Pancreas (tissue), 10 donors: ENCODE measurements around the gene NDOR1. TPM values are rescaled to one million over a fixed set of nuclear protein-coding genes. Genes with fewer than 3 reads are reported as not detected.

ENCODE experiments used
- ATAC-seq, 4 donors: fragments of 200-7000 bp; cut with Tn5 transposase; one replicate each; pipeline versions ENCODE4 v1.8.0 to v1.9.1; 2020; ENCODE audit warnings: mild to moderate bottlenecking in 4 of 4, moderate library complexity in 4 of 4
- DNase-seq, 6 donors: peaks; one replicate each; pipeline ENCODE4 v3.0.0-alpha.2; 2020
- FAIRE-seq: peaks from 2 replicates; lab custom pipeline; 2012; peaks lifted over from hg19 to GRCh38; lab: Jason Lieb, UNC
- H3K27ac ChIP-seq, 4 donors: fragments of 200-600 bp; sonication (generic); 1 replicate in 3 of 4; 2 replicates in 1 of 4; pipeline versions ENCODE4 v1.5.0 to v1.8.0; 2020
- H3K27me3 ChIP-seq, 4 donors: fragments of 200-600 bp; one replicate each; pipeline ENCODE4 v1.8.0; 2021
- H3K36me3 ChIP-seq, 3 donors: fragments of 200-600 bp; sonication (generic) in 1 of 3; one replicate each; pipeline versions ENCODE4 v1.5.0 to v1.8.0; 2020 to 2021
- H3K4me1 ChIP-seq, 3 donors: fragments of 200-600 bp; one replicate each; pipeline ENCODE4 v1.8.0; 2021
- H3K4me3 ChIP-seq, 4 donors: fragments of 200-600 bp; sonication (generic) in 2 of 4; one replicate each; pipeline versions ENCODE4 v1.5.0 to v1.8.0; 2020 to 2021
- H3K9me3 ChIP-seq, 4 donors: fragments of 200-600 bp; one replicate each; pipeline ENCODE4 v1.8.0; 2021
- CTCF ChIP-seq, 4 donors: fragments of 200-600 bp; sonication (generic) in 3 of 4; IDR thresholded peaks; one replicate each; pipeline versions ENCODE4 v1.5.0 to v1.8.0; 2021; ENCODE audit warnings: antibody characterized with exemption in 4 of 4
- WGBS, 2 donors: extraction: QIAGEN DNeasy Blood & Tissue Kit; methylation state at CpG; one replicate each; pipeline ENCODE4 v1.1.7; 2013; 5-methylcytosine and 5-hydroxymethylcytosine counted together
- intact Hi-C, 3 donors: fragments of 100-400 bp; cut with DNase I; formaldehyde crosslinking; loops; one replicate each; pipeline versions ENCODE4 v1.11.1 to v1.14.2; 2022
- polyA plus RNA-seq, 2 donors: library from polyadenylated mRNA; stranded (reverse); fragments of 200-250 nt; gene quantifications; one replicate each; pipeline ENCODE4 v1.2.3, GENCODE V29; 2013
- total RNA-seq, 6 donors: library from RNA; stranded (reverse); fragmentation: NEBNext Ultra II Directional in 4 of 6; extraction: Animal tissue kit (Norgen Biotek cat#: 25700) in 4 of 6; gene quantifications; one replicate each; pipeline versions ENCODE4 v1.2.1 to v1.2.4, GENCODE V29; 2021 to 2023
- donor health status: healthy with polysubstance abuse.
- donor health status: DM: no; HTN: no; CAD: no; lungs with moderate emphysema.
- donor health status: DM: no; HTN: no; CAD: no.
- donor health status: control.
- donor health status: control.
- donor health status: Bipolar disorder and iron deficiency.
- donor health status: DM: yes; HTN: yes; CAD: no.
- donor health status: DM: no; HTN: no; CAD: no.
- donor health status: DM: no; HTN: no; CAD: no.
- donor health status: DM: yes; HTN: yes; CAD: no.

The NDOR1 gene
- total and polyA plus RNA-seq, 8 donors: 4.6 to 25.4 (median 6.8) TPM

- Histone ChIP-seq H3K9me3 (no peaks in the 10 kb centered on the region), H3K4me1 (peaks cover 13 to 35% (median 27%) of the 10 kb centered on the region in 3 donors), H3K4me3 (peak overlapping the region; percentile 48 to 80 (median 60)), H3K27ac (peak overlapping the region; percentile 78 to 90 (median 83)), H3K36me3 (no peaks in the 10 kb centered on the region), H3K27me3 (no peaks in the 10 kb centered on the region)
- ATAC-seq: peak; percentile 35 to 59 (median 51)
- intact Hi-C loops: no loop called here
- TF ChIP-seq CTCF (IDR thresholded peaks at IDR 0.05): no peak
- WGBS, 2 donors: 17 to 20% methylated on average over 19 of the region's 19 CpGs
- DNase-seq: peak in 5 of 6 donors; percentile 86 to 96 (median 91)
- no peak for FAIRE-seq
Measured at GRCh38 chr9:137198051-137198901, 7.2 kb upstream of the NDOR1 start.

- ATAC-seq (peak; percentile 2 to 29 (median 11)), FAIRE-seq (no peak), DNase-seq (peak in 4 of 6 donors; percentile 77 to 85 (median 81))
- Histone ChIP-seq H3K27me3 (no peaks in the 10 kb centered on the region), H3K4me3 (peak overlapping the region; percentile 48 to 80 (median 60)), H3K36me3 (no peaks in the 10 kb centered on the region), H3K9me3 (no peaks in the 10 kb centered on the region), H3K4me1 (peaks cover 14 to 36% (median 21%) of the 10 kb centered on the region in 3 donors), H3K27ac (peak overlapping the region; percentile 78 to 90 (median 83))
- TF ChIP-seq CTCF (IDR thresholded peaks at IDR 0.05): no peak
- WGBS, 2 donors: 17 to 23% methylated on average over 11 of the region's 11 CpGs
- intact Hi-C loops: no loop called here
Measured at GRCh38 chr9:137198902-137199283, 6.6 kb upstream of the NDOR1 start.

- 4 to 5% methylated on average over 29 to 51 of the region's 51 CpGs for WGBS, 2 donors
- Histone ChIP-seq H3K4me1 (peaks cover 14 to 36% (median 21%) of the 10 kb centered on the region in 3 donors), H3K4me3 (peak overlapping the region; percentile 48 to 80 (median 60)), H3K36me3 (no peaks in the 10 kb centered on the region), H3K9me3 (no peaks in the 10 kb centered on the region), H3K27me3 (no peaks in the 10 kb centered on the region), H3K27ac (peak overlapping the region; percentile 78 to 90 (median 83))
- ATAC-seq: no peak
- DNase-seq: peak in 3 of 6 donors; percentile 45 to 89 (median 50)
- intact Hi-C loops: no loop called here
- FAIRE-seq: no peak
- no peak for TF ChIP-seq CTCF (IDR thresholded peaks at IDR 0.05)
Measured at GRCh38 chr9:137199411-137200121, 5.9 kb upstream of the NDOR1 start.

- peak; percentile 75 to 89 (median 80) for ATAC-seq
- no peaks in the 10 kb centered on the region for H3K36me3 ChIP-seq
- FAIRE-seq: peak; percentile 20
- peak; percentile 98 to 100 (median 100) for DNase-seq
- H3K27ac ChIP-seq: peak within 1 kb of the TSS; percentile 83 to 90 (median 85)
- no peaks in the 10 kb centered on the region for H3K9me3 ChIP-seq
- peaks cover 12 to 33% (median 15%) of the 10 kb centered on the region in 3 donors for H3K4me1 ChIP-seq
- intact Hi-C loops: no loop called here
- H3K27me3 ChIP-seq: no peaks in the 10 kb centered on the region
- H3K4me3 ChIP-seq: peak within 1 kb of the TSS; percentile 48 to 80 (median 60)
- TF ChIP-seq CTCF (IDR thresholded peaks at IDR 0.05): no peak
- WGBS, 2 donors: 0 to 1% methylated on average over 72 to 118 of the region's 118 CpGs
Measured at GRCh38 chr9:137200311-137201204, 4.9 kb upstream of the NDOR1 start, which contains the start of gene TPRN. TPRN (minus strand) TSS chr9:137200741; CDS start chr9:137200711, 30 bp downstream.
